Aorta (tissue), 5 donors: ENCODE data around the gene DDIAS. TPM values are rescaled to one million over a fixed set of nuclear protein-coding genes. Genes with fewer than 3 reads are reported as not detected.
"Not testable (repeated sequence)": the region's sequence is repeated elsewhere in the genome, so short reads cannot be mapped to it uniquely, and the experiment has no call there.

ENCODE experiments used
- ATAC-seq: fragments of 200-7000 bp; cut with Tn5 transposase; one replicate; pipeline ENCODE4 v1.9.1; 2022; ENCODE audit warnings: moderate library complexity; ENCODE audit not compliant: low FRiP score
- DNase-seq, 2 donors: peaks; one replicate each; pipeline ENCODE4 v3.0.0-alpha.2; 2020
- H3K27ac ChIP-seq, 2 donors: one replicate each; pipeline ENCODE4 v1.5.1; 2013; ENCODE audit warnings: low read length in 2 of 2, mild to moderate bottlenecking in 2 of 2, moderate library complexity in 2 of 2, control low read depth in 1 of 2, inconsistent platforms in 1 of 2, low read depth in 1 of 2
- H3K27me3 ChIP-seq, 2 donors: one replicate each; pipeline ENCODE4 v1.6.1; 2013; ENCODE audit warnings: control low read depth in 1 of 2, low read length in 1 of 2, mild to moderate bottlenecking in 1 of 2, moderate library complexity in 1 of 2; ENCODE audit not compliant: insufficient read depth in 2 of 2, control insufficient read depth in 1 of 2
- H3K36me3 ChIP-seq, 2 donors: one replicate each; pipeline ENCODE4 v1.6.1; 2013; ENCODE audit warnings: control low read depth in 1 of 2, low read length in 1 of 2, mild to moderate bottlenecking in 1 of 2; ENCODE audit not compliant: insufficient read depth in 2 of 2, control insufficient read depth in 1 of 2
- H3K4me1 ChIP-seq, 2 donors: one replicate each; pipeline ENCODE4 v1.6.1; 2013; ENCODE audit warnings: low read length in 2 of 2, control low read depth in 1 of 2, mild to moderate bottlenecking in 1 of 2, moderate library complexity in 1 of 2; ENCODE audit not compliant: insufficient read depth in 2 of 2, control insufficient read depth in 1 of 2
- H3K4me3 ChIP-seq, 2 donors: one replicate each; pipeline ENCODE4 v1.5.1; 2013; ENCODE audit warnings: low read length in 2 of 2, control low read depth in 1 of 2, mild to moderate bottlenecking in 1 of 2
- H3K9me3 ChIP-seq: one replicate; pipeline ENCODE4 v1.6.1; 2013; ENCODE audit warnings: mild to moderate bottlenecking, low read length; ENCODE audit not compliant: control insufficient read depth
- WGBS, 2 donors: extraction: QIAGEN DNeasy Blood & Tissue Kit; methylation state at CpG; one replicate each; pipeline ENCODE4 v1.1.7; 2013; 5-methylcytosine and 5-hydroxymethylcytosine counted together
- intact Hi-C, 2 donors: fragments of 100-400 bp; cut with DNase I; formaldehyde crosslinking; loops; one replicate each; pipeline versions ENCODE4 v1.14.2 to v1.15.0; 2022
- polyA plus RNA-seq, 2 donors: library from polyadenylated mRNA; stranded (reverse); fragments of 200-250 nt; gene quantifications; one replicate each; pipeline ENCODE4 v1.2.3, GENCODE V29; 2013
- total RNA-seq, 2 donors: library from RNA; stranded (reverse); fragmentation: NEBNext Ultra II Directional; extraction: Animal tissue kit (Norgen Biotek cat#: 25700); gene quantifications; one replicate each; pipeline ENCODE4 v1.2.1, GENCODE V29; 2021
- donor health status: healthy with polysubstance abuse.
- donor health status: Bipolar disorder and iron deficiency.
- donor health status: DM: no; HTN: no; CAD: no.
- donor health status: DM: no; HTN: no; CAD: no.
- donor health status: DM: yes; HTN: yes; CAD: no.

DDIAS gene
- total and polyA plus RNA-seq, 4 donors, result 0.18 to 4.1 (median 1.8) TPM

- no peak overlapping the region for H3K27ac ChIP-seq
- 96 to 98% methylated on average over 2 of the region's 2 CpGs for WGBS, 2 donors
- intact Hi-C loops, result no loop called here
- H3K9me3 ChIP-seq, result no peaks in the 10 kb centered on the region
- no peaks in the 10 kb centered on the region for H3K4me1 ChIP-seq
- ATAC-seq (no peak), DNase-seq (no peak)
- no peaks in the 10 kb centered on the region for H3K27me3 ChIP-seq
- H3K36me3 ChIP-seq, result no peaks in the 10 kb centered on the region
- H3K4me3 ChIP-seq, result no peak overlapping the region
Observed at GRCh38 chr11:82937554-82937953, 36.0 kb downstream of the DDIAS start.

GRCh38 chr11:82939456-82939855 lies 37.9 kb downstream of the DDIAS start:
- no peaks in the 10 kb centered on the region for H3K36me3 ChIP-seq
- 98 to 99% methylated on average over 2 of the region's 2 CpGs for WGBS, 2 donors
- H3K9me3 ChIP-seq, result no peaks in the 10 kb centered on the region
- no peaks in the 10 kb centered on the region for H3K27me3 ChIP-seq
- no peak overlapping the region for H3K27ac ChIP-seq
- intact Hi-C loops, result no loop called here
- no peak for DNase-seq
- no peak for ATAC-seq
- no peaks in the 10 kb centered on the region for H3K4me1 ChIP-seq
- H3K4me3 ChIP-seq, result no peak overlapping the region

DNA sequence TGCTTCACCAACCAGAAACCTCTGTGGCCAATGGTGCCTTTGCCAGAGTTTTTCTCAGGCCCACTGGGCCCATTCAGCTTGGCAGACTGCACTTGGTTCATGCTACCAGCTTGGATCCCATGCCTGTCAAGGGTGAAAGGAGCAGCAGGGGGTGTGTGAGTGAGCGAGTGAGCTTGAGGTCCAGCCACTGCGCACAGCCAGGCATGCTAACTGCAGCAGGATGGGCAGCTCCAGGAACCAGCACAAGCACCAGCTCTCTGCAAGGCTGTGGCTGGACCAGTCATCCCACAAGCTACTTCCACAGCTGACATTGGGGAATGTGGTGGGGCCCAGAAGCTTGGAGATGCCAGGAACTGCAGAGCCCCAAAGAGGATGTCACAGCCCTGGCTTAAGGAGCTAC lies 40.8 kb downstream of the DDIAS start:
- no peaks in the 10 kb centered on the region for H3K9me3 ChIP-seq
- no peak overlapping the region for H3K27ac ChIP-seq
- no peak for ATAC-seq
- no peaks in the 10 kb centered on the region for H3K27me3 ChIP-seq
- no peak overlapping the region for H3K4me3 ChIP-seq
- WGBS, 2 donors, result 94 to 97% methylated on average over 2 of the region's 2 CpGs
- no peaks in the 10 kb centered on the region for H3K36me3 ChIP-seq
- H3K4me1 ChIP-seq, result no peaks in the 10 kb centered on the region
- intact Hi-C loops, result no loop called here
- DNase-seq, result no peak

- H3K27me3 ChIP-seq, H3K36me3 ChIP-seq, H3K27ac ChIP-seq, ATAC-seq, DNase-seq, H3K4me1 ChIP-seq, H3K4me3 ChIP-seq, H3K9me3 ChIP-seq, intact Hi-C loops: not testable (repeated sequence)
- 97 to 98% methylated on average over 1 of the region's 1 CpG for WGBS, 2 donors
Observed at GRCh38 chr11:82943430-82943829, 41.9 kb downstream of the DDIAS start.

GRCh38 chr11:82944198-82944597 lies 42.7 kb downstream of the DDIAS start:
- H3K36me3 ChIP-seq, result no peaks in the 10 kb centered on the region
- H3K27me3 ChIP-seq, result no peaks in the 10 kb centered on the region
- no peaks in the 10 kb centered on the region for H3K9me3 ChIP-seq
- intact Hi-C loops, result no loop called here
- DNase-seq (no peak), ATAC-seq (no peak)
- 85 to 87% methylated on average over 2 of the region's 2 CpGs for WGBS, 2 donors
- no peak overlapping the region for H3K4me3 ChIP-seq
- H3K4me1 ChIP-seq, result no peaks in the 10 kb centered on the region
- H3K27ac ChIP-seq, result no peak overlapping the region

GRCh38 chr11:82945041-82945440 lies 43.5 kb downstream of the DDIAS start:
- H3K27ac ChIP-seq, H3K4me1 ChIP-seq, intact Hi-C loops, ATAC-seq, DNase-seq, H3K4me3 ChIP-seq, H3K9me3 ChIP-seq, H3K36me3 ChIP-seq, H3K27me3 ChIP-seq: not testable (repeated sequence)
- 61 to 83% methylated on average over 1 of the region's 1 CpG for WGBS, 2 donors

DNA sequence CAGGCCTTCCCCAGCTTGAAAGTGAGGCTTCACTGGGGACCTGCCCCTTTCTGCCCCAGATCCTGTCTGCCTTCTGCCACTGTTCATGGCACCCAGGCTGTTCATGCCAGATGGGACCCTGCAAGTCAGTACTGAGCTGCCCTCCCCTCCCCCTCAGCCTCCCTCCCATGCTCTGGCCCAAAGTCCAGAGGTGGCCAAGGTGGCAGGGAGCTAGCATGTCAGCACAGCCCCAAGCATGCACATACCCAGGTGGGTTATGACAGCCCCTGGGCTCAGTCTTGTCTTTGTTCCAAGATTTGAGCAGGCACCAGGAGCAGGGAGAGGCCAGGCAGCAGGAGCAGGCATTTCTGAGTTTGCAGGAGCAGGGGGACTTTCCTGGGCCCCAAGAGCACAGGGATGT lies 44.1 kb downstream of the DDIAS start:
- DNase-seq (no peak), ATAC-seq (no peak)
- Histone ChIP-seq H3K27ac (no peak overlapping the region), H3K4me1 (no peaks in the 10 kb centered on the region), H3K9me3 (peaks cover 2% of the 10 kb centered on the region), H3K4me3 (no peak overlapping the region), H3K27me3 (no peaks in the 10 kb centered on the region), H3K36me3 (no peaks in the 10 kb centered on the region)
- intact Hi-C loops, result no loop called here

GRCh38 chr11:82949352-82949751 lies 47.8 kb downstream of the DDIAS start:
- intact Hi-C loops, result no loop called here
- no peak for ATAC-seq
- H3K4me3 ChIP-seq, result no peak overlapping the region

DNA sequence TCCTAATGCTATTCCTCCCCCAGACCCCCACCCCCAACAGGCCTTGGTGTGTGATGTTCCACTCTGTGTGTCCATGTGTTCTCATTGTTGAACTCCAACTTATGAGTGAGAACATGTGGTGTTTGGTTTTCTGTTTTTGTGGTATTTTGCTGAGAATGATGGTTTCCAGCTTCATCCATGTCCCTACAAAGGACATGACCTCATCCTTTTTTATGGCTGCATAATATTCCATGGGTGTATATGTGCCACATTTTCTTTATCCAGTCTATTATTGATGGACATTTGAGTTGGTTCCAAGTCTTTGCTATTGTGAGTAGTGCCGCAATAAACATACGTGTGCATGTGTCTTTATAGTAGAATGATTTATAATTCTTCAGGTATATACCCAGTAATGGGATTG lies 49.0 kb downstream of the DDIAS start:
- H3K27me3 ChIP-seq, H3K4me1 ChIP-seq, H3K4me3 ChIP-seq, intact Hi-C loops, H3K9me3 ChIP-seq, H3K27ac ChIP-seq, ATAC-seq, DNase-seq, H3K36me3 ChIP-seq: not testable (repeated sequence)
- 93 to 97% methylated on average over 2 of the region's 2 CpGs for WGBS, 2 donors

More at GRCh38 chr11:82949352-82949751, 47.8 kb downstream of the DDIAS start:
- H3K4me1 ChIP-seq, result no peaks in the 10 kb centered on the region
- H3K27me3 ChIP-seq, result no peaks in the 10 kb centered on the region
- no peaks in the 10 kb centered on the region for H3K36me3 ChIP-seq
- DNase-seq, result no peak
- peaks cover 2% of the 10 kb centered on the region for H3K9me3 ChIP-seq
- no peak overlapping the region for H3K27ac ChIP-seq
